Measurements from ENCODE around the gene DVL1.
"Not testable (repeated sequence)": the region's sequence is repeated elsewhere in the genome, so short reads cannot be mapped to it uniquely, and the experiment has no call there.

Gene DVL1

DNA sequence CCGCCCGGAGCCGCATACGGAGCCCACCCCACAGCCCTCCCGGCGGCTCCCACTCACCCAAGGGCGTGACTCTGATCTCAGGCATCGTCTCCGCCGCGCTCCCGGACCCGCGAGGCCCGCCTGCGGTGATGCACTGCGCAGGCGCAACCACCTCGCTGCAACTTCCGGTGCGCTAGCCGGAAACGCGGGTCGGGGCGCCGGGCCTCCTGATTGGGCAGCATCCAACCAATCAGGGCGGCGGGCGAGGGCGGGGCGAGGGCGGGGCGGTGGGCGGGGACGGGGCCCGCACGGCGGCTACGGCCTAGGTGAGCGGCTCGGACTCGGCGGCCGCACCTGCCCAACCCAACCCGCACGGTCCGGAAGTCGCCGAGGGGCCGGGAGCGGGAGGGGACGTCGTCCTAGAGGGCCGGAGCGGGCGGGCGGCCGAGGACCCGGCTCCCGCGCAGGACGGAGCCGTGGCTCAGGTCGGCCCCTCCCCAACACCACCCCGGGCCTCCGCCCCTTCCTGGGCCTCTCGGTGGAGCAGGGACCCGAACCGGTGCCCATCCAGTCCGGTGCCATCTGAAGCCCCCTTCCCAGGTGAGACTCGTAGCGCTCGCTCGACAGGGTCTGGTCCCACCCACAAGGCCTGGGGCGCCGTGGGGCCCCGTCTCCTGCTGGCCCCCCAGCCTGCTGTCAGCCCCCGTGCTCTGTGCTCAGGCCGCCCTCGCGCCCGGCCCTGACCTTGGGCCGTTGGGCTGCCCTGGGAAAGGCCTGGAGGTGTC is 24.5 kb downstream of the DVL1 start, which contains the start of the genes CPTP and INTS11:
Gene CPTP (plus strand): TSS at position 279 of the 764 bp plus-strand sequence. CDS start 2,109 bp downstream, outside the sequence.
Gene INTS11 (minus strand): TSS at position 137 of the 764 bp plus-strand sequence. CDS start 52 bp downstream, at position 85.
- DNase-seq = peak; percentile 97

DNA sequence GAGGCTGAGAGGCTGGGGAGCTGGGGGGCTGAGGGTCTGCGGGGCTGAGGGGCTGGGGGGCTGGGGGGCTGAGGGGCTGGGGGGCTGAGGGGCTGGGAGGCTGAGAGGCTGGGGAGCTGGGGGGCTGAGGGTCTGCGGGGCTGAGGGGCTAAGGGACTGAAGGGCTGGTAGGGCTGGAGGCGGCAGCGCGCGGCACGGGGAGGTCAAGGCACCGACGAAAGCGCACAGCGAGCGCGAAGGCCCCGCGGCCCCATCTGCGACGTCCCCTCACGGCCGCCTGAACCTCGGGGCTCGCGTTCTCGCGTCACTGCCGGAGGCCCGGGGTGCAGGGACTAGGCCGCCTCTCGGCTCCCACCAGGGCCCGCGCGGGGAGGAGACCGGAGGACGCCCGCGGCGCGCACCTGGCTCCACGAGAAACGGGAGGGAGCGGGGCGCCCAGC is 25.1 kb downstream of the DVL1 start:
- DNase-seq = no peak

DNA sequence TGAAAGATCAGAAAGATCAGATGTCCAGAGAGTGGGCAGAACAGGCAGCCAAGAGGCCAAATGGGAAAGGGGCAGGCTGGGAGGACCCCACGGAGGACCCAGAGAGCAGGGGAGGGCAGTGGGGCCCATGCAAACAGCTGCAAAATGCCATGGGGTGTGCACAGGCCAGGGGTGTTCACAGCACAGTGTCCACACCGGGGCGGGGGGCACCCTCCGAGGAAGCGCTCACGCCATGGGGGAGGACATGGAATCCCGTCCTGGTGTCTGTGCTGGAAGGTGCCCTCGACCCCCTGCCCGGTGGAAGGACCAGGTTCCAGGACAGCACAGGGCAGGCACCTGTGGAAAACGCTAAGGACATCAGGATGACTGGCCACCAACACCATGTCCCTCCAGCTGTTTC is 26.3 kb downstream of the DVL1 start:
- no peak for DNase-seq

DNA sequence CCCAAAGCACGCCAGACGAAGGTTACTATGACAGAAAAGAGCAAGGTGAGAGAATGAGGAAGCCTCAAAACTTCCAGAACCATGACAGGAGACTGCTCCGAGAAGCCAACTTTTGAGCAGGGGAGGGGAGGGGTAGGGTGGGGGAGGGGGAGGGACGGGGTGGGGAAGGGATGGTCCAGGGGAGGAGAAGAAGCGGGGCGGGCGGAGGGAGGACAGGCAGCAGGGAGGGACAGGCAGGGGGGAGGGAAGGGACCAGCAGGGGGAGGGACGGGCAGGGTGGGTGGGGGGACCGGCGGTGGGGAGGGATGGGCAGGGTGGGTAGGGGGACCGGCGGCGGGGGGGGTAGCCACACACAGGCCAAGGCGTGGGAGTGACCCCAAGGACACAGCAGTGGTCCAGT is 26.8 kb downstream of the DVL1 start:
- no peak for DNase-seq

DNA sequence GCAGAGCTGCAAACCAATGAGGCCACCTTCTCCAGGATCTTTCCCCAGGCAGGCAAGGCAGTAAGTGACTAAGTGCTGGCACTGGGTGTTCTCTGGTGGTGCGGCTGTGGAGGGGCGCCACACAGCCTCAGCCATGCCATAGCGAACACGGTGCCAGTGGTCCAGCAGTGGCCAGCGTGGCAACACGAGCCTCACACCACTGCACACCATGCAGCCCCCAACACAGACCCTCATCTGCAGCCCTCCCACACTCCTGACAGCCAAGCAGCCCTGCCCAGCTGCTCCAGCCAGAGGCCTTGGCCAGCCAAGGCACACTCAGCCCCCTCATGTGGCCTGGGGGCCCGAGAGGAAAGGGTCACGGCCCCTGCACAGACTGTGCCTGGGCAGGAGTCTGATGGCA is 27.7 kb downstream of the DVL1 start:
- DNase-seq = no peak

DNA sequence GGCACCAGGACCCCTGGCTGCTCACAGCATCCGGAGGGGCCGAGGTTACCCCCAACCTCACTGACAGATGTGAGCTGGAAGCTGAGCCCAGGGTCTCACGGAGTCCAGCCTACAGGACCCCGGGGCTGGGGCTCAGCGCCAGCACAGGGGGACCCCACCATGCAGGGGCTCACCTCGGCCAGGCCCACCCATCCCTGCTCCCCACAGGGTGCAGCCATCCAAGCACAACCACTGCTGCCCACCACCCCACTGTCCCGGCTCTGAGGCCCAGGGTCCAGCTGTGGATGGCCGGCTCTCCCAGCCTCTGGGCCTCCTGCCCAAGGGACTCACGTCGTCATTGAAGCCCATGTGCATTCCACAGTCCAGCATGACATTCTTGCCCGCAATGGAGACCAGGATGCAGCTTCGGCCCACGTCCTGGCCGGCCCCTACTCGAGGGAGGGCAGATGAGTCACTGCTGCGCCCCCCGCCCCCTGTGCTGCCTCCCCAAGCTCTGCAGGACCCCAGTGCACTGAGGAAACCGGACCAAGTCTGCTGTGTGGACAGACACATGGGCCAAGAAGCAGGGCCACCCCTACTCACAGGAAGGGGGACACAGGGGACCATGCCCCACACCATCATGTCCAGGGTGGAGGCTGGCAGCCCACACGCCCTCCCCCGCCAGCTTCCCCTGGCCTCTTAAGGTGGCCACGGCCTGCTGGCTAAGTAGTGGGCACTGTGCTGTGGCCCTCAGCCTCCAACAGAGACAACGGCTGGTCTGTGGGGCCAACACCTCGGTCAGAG is 28.4 kb downstream of the DVL1 start:
- DNase-seq = no peak

DNA sequence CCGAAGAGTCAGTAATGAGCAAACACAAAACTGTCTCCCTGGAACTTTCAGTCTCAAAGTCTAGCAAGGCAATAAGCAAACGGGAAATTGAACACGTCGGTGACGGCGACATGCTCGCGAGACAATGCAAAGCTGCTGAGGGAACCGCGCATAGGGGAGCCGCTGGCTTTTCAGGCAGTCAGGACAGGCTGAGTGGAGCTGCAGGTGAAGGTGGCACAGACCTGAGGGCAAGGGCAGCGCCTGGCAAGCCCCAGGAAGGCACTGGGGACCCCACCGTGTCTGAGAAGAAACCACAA is 29.6 kb downstream of the DVL1 start:
- no peak for DNase-seq

DNA sequence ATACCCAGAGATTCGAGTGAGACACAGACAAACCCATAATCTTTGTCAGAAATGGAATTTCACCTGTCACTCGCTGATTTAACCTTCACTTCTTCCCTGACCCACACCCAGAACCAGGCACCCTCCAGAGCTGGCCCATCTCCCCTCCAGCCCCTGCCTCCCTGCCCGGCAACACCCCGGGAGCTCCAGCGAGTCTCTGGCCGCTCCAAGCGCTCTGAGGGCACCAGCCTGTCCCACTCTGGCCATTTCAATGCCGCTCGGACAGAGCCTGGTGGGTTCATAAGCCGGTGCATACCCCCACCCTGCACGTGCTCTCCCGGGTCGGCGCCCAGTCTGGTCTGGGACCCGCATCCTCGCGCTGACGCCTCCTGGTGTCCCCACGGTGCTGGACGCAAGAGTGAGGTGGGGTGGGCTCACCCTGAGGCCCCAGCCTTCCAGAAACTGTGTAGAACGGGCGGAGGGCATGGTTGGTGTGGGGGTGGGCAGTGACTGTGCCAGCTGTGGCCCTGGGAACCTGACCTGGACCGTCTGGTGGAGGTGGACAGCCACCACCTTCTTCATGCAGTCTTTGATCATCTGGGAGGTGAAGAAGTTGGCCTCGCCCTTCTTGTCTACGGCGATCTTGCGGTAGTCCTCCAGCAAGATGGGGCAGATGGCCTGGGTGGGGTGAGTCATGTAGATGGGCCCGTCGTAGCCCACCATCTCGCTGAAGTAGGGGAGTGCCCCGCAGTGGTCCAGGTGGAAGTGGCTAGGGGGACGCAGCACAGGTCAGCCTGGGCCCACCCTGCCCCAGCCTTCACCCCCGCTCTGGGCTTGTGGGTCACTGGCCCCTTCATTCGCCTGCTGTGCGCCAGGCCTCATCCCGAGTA is 30.2 kb downstream of the DVL1 start:
- no peak for DNase-seq

DNA sequence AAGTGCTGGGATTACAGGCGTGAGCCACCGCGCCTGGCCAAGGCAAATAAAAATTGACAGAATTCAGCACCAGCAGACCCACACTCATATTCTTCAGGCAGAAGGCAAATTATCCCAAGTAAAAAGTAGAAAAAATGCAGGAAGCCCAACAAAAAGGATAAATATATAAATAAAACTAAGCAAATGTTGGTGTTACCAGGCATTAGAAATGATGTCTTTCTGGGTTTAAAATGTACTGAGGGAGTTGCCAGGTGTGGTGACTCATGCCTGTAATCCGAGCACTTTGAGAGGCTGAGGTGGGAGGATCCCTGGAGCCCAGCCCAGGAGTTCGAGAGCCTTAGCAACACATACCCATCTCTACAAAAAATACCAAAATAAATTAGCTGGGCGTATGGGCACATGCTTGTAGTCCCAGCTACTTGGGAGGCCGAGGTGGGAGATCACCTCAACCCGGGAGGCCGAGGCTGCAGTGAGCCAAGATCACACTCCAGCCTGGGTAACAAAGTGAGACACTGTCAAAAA is 31.0 kb downstream of the DVL1 start:
- no peak for DNase-seq

DNA sequence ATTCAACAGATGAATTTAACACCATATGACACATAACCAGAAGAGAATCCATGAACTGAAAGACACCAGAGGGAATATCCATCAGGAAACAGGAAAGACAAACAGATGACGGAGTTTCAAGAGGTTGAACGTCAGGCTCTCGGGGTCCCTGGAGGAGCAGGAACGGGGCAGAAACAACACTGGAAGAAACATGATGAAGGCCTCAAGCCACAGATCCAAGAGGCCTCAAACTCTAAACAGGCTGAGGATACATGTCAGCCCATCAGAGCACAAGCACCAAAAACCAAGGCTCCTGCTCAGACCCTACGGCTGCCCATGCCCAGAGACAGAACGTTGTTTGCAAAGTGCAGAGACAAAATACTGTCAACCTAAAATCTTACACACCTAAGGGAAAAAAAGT is 31.8 kb downstream of the DVL1 start:
- no peak for DNase-seq

DNA sequence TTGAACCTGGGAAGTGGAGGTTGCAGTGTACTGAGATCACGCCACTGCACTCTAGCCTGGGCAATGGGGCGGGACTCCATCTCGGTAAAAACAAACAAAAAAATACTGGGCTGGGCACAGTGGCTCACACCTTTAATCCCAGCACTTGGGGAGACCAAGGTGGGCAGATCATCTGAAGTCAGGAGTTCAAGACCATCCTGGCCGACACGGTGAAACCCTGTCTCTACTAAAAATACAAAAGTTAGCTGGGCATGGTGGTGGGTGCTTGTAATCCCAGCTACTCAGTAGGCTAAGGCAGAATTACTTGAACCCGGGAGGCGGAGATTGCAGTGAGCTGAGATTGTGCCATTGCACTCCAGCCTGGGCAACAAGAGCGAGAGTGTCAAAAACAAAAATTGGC is 33.0 kb downstream of the DVL1 start:
- not testable (repeated sequence) for DNase-seq

DNA sequence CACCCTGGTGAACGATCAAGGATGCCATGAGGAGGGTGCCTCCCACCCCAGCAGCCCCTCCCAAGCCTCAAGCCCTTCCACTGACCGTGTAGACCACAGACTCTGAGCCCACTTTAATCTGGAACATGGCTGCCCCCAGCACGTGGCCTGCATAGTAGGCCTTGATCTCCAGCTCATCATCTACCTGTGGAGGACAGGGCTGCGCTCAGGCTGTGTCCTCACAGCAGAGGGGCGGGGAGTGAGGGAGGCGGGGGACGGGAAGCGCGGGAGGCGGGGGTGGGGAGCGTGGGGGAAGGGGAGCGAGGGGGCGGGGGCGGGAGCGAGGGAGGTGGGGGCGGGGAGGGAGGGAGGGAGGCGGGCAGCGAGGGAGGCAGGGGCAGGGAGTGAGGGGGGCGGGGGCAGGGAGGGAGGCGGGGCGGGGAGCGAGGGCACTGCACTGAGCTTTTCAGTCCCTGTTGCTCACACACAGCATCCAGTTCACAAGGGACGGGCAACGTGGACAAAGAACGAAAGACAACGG is 33.7 kb downstream of the DVL1 start:
- DNase-seq = no peak

DNA sequence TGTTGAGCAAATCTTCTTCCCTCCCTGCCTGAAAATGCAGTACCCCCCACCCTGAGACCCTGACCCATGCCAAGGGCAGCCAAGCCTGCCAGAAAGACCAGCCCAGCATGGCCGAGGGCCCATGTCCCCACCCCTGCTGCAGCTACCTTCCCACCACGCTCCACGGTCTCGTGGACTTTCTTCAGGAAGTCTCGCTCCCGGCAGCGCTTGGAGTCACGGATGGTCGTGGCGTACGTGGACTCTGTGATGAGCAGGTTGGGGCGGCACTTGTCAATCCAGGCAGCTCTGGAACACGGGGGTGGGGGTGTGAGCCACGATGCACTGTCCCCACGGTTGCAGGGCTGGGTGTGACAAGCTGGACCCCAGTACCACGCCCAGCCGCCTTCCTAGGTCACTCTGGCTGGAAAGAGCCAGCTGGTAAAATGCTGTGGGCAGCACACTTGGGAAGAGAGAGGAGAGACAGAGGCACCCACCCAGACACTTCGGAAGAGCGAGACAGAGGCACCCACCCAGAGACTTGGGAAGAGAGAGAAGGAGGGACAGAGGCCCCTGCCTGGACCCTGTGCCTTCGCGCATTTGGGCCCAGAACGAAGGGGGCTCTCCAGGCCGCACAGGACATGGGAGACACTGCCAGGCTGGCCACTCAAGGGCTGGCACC is 34.4 kb downstream of the DVL1 start:
- no peak for DNase-seq

DNA sequence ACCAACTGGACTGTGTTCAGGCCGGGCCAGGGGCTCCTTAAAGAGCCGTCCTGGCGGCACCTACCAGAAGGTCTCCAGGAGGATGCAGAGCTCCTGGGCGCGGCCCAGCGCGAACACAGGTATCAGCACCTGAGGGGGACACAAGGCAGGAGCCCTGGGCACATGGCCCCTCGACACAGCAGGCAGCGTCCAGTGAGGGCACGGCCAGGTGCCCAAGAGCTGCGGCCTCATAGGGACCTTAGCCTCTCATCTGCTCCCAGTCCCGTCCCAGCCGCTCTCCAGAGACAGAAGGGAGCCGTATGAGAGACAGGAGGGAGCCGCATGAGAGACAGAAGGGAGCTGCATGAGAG is 35.0 kb downstream of the DVL1 start:
- DNase-seq = no peak

DNA sequence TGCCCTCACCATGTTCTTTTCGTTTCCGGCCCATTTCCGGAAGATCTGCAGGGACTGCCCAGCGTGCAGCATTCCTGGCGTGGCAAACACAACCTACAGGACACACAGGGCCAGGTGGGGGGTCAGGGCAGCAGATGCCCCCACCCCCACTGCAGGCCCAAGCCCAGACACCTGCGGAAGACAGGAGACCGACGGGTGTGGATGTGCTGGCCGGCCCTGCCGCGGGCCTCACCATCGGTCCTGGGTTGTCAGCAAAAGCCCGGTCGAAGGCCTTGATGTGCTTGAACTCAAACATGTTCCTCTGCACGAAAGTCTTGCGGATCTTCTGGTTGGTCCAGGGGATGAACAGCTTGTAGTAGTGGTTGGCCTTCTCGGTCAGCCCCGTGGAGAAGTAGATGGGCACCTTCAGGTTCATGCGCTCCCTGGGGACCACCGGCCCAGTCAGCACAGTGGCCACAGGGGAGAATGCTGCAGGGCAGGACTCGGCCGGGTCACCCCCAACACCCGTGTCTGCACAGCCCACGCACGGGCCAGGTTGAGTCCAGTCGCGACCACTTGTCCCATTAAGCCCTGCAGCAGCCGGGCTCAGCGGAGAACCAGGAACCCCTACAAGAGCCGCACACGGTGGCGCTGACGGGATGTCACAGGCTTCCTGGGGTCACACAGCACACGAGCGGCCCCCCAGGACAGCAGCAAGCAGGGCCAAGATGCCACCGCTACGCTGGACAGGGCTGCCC is 35.5 kb downstream of the DVL1 start:
- no peak for DNase-seq

DNA sequence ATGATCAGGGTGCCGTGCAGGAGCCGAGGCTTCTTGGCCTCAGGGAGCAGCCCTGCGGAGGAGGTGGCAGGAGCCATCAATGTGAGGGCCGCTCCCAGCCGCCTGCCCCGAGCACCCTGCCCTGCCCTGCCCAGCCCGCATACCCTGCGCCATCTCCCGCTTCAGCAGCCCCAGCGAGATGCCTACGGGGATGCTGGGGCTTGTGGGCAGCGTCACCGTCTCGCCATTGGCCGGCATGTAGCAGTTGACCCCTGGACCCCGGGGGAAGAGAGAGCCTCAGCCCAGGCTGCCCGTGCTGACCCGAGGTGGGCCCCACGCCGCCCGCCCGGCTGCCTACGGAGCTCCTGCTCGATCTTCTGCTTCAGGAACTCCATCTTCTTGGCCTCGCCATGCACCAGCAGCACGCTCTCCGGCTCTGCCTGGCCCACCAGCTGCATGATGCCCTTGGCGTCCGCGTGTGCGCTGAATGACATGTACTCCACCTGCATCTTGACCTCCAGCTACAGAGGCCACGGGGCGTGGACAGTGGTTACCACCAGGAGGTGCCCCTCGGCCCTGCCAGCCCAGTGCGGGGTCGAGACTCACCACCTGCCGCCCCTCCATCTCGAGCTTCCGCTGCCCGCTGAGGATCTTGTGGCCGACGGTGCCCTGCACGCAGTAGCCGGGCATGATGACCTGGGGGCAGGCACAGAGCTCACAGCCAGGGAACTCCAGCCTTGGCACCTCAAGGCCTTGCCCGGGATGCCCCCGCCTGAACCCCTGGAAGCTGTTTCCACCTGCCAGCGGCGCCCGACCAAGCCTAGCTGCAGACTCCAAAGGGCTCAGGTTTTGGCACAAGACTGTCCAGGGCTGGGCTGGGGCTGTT is 36.5 kb downstream of the DVL1 start:
- DNase-seq = no peak

DNA sequence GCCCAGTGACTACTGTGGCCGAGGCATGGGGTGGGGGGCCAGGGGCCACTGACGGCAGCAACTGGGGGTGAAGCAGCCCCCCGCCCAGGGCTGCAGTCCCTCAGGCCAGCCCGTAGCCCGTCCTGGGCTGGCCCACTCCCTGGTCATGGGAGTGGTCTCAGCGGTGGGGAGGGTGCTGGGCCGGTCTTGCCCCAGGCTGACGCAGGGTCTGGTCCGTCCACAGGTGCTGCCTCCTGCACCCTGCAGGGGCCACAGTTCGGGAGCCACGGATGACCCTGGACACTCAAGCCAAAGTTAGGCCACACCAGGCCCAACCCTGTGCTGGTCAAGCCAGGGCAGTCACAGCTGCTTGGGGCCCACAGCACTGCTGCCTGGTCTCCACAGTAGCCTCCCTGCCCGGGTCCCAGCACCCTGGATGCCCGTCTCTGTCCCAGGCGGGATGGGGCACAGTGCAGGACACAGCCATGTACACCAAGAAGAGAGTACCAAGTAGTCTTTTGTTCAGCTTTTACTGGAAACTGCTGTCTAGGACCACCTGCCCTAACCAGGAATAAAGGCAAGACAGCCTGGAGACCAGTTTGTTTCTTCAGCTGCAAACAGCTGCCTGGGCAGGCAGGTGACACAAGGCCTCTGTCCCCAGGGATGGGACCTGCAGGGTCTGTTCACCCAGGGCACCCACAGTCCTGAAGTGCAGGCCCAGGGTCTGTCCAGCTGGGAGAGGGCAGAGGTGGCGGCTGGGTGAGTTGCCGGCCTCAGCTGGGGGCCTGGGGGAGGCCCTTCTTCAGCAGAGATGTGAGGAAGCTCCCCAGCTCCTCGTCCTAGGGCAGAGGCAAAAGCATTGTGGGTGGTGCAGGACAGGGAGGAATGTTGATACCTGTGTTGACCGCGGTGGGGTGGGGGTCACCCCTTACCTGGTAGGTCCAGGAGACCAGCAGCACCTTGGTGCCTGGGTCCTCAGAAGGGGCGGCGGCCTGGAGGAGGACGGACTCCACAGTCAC is 37.8 kb downstream of the DVL1 start:
- DNase-seq = no peak

DNA sequence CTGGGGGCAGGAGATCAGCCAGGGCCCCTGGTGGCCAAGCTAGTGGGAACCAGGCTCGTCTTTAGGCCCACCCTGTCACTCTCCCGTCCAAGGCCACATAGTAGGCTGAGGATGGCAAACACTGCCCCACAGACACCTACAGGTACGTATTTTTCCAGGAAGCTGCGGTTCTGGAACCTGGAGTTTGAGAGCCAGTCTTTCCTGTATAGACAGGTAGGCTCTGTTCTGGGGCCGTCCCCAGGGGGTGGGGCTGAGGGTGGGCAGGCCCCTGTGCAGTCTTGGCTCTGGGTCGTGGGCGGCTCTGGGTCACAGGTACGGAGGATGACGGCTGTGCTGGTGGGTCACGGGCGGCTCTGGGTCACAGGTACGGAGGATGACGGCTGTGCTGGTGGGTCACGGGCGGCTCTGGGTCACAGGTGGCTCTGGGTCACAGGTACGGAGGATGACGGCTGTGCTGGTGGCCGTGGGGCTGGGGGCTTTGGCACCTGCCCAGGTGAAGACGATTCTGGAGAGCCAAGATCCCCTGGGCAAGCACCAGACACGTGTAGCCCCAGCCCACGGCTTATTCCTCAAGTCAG is 38.7 kb downstream of the DVL1 start:
- no peak for DNase-seq

DNA sequence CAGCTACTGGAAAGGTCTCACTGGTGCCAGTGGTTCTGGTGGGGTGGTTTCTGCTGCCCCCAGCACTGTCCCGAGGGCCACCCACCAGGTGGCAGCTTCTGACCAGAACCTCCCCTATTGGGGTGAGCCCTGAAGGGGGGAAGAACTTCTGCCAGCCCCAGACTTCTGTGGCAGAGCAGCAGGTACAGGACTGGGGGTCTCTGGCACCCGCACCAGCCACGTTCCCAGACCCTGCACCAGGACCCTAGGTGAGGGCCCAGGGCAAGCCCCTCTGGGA is 39.2 kb downstream of the DVL1 start:
- DNase-seq = no peak

Data from stimulated activated CD4-positive, alpha-beta T cell treated with anti-CD3 and anti-CD28 coated beads, Interleukin-12 subunit alpha, Interleukin-12 subunit beta, amount 100 ng/mL, for 4 hours (primary cell).